Caco-2 (cell line): Measurements from ENCODE around the gene SRD5A1. TPM values are rescaled to one million over a fixed set of nuclear protein-coding genes. Genes with fewer than 3 reads are reported as not detected.

Experiments used
- BruUV-seq: library from RNA; stranded (reverse); fragments of 400-500 nt; replicated peaks from 2 replicates; lab custom pipeline; 2021; lab: Mats Ljungman, UMichigan
- CTCF ChIA-PET: fragments of 300-600 bp; sonication (Branson Sonifier 250); formaldehyde crosslinking; loops from one replicate; lab custom pipeline; 2022; ENCODE audit warnings: antibody characterized with exemption; lab: Charles Lee
- POLR2A ChIA-PET: fragments of 300-600 bp; sonication (Branson Sonifier 250); formaldehyde crosslinking; loops from one replicate; lab custom pipeline; 2022; ENCODE audit warnings: antibody characterized with exemption; lab: Charles Lee
- DNase-seq, 2 experiments: peaks; one replicate each; pipeline versions ENCODE4 v3.0.0 to v3.0.0-alpha.2; 2020 to 2022
- H3K27me3 ChIP-seq: replicated peaks from 2 replicates; pipeline ENCODE4 v1.6.0; 2011; ENCODE audit warnings: low read length; ENCODE audit not compliant: control insufficient read depth, insufficient read depth
- H3K36me3 ChIP-seq: 2 replicates; pipeline ENCODE4 v1.5.1; 2011; ENCODE audit warnings: low read length; ENCODE audit not compliant: control insufficient read depth, insufficient read depth
- H3K4me1 ChIP-seq: fragments of 250-450 bp; sonication (Bioruptor Pico); 2 replicates; pipeline ENCODE4 v1.5.1; 2020; ENCODE audit warnings: mild to moderate bottlenecking
- H3K4me3 ChIP-seq: 2 replicates; pipeline ENCODE4 v1.5.1; 2011; ENCODE audit warnings: low read depth, mild to moderate bottlenecking, control low read depth, low read length
- H3K9me3 ChIP-seq: fragments of 250-450 bp; sonication (Bioruptor Pico); 2 replicates; pipeline ENCODE4 v1.5.1; 2020; ENCODE audit warnings: mild to moderate bottlenecking, moderate library complexity
- H3K27ac Mint-ChIP-seq: one replicate; pipeline ENCODE4 v1.8.0; 2022; ENCODE audit warnings: mixed read lengths; ENCODE audit not compliant: unreplicated experiment
- H3K27me3 Mint-ChIP-seq: one replicate; pipeline ENCODE4 v1.8.0; 2022; ENCODE audit warnings: mixed read lengths; ENCODE audit not compliant: insufficient read depth, unreplicated experiment
- H3K36me3 Mint-ChIP-seq: one replicate; pipeline ENCODE4 v1.8.0; 2022; ENCODE audit warnings: mild to moderate bottlenecking, mixed read lengths; ENCODE audit not compliant: insufficient read depth, unreplicated experiment
- H3K4me1 Mint-ChIP-seq: one replicate; pipeline ENCODE4 v1.8.0; 2022; ENCODE audit warnings: low read depth, mixed read lengths; ENCODE audit not compliant: unreplicated experiment
- H3K4me3 Mint-ChIP-seq: one replicate; pipeline ENCODE4 v1.8.0; 2022; ENCODE audit warnings: mild to moderate bottlenecking, moderate library complexity, mixed read lengths; ENCODE audit not compliant: unreplicated experiment
- H3K9me3 Mint-ChIP-seq: one replicate; pipeline ENCODE4 v1.8.0; 2022; ENCODE audit warnings: mixed read lengths; ENCODE audit not compliant: unreplicated experiment
- intact Hi-C: fragments of 100-400 bp; cut with micrococcal nuclease; formaldehyde crosslinking; loops from one replicate; pipeline ENCODE4 v1.10.0; 2022; ENCODE audit not compliant: unreplicated experiment
- total RNA-seq: library from RNA; stranded (reverse); gene quantifications from 2 replicates; pipeline ENCODE4 v1.2.3, GENCODE V29; 2022
- TF ChIP-seq, protein P1 (sequence below), 2 experiments: fragments of 200-600 bp in 1 of 2; IDR thresholded peaks; 1 replicate in 1 of 2; 2 replicates in 1 of 2; pipeline versions ENCODE4 v1.5.1 to v1.8.0; 2011 to 2022; ENCODE audit warnings: antibody characterized with exemption in 1 of 2, control low read depth in 1 of 2, inconsistent platforms in 1 of 2, low read depth in 1 of 2, low read length in 1 of 2, mild to moderate bottlenecking in 1 of 2, moderate library complexity in 1 of 2; ENCODE audit not compliant: insufficient read depth in 1 of 2, severe bottlenecking in 1 of 2, unreplicated experiment in 1 of 2

Gene SRD5A1
- total RNA-seq, 1 experiment from 2014 or later, result 19.4 TPM

DNA sequence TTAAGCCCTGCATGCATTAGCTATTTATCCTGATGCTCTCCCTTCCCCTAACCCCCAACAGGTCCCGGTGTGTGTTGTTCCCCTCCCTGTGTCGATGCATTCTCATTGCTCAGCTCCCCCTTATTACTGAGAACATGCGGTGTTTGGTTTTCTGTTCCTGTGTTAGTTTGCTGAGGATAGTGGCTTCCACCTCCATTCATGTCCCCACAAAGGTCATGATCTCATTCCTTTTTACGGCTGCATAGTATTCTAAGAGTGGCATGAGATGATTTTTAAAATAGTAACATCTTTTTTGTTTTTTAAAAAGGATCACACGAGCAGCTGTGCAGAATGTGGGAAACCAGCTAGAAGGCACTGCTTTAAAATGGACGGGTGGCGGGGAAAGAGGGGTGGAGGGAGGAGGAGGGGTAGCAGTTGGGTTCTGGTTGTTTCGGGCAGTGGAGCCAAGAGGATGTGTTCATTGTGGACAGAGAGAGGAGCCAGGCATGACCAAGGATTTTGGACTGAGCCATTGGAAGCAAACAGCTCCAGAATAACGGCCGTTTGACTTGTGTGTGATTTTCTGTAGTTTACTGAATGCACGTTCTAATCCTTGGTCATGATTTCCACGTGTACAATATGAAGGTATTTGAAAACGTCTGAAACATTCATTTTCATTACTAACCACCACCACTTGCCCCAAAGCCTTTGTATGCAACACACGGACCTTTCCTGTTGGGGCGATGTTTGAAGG is 78.3 kb downstream of the SRD5A1 start:
- intact Hi-C loops, result loop anchor here (2.0 kb wide), 1 partner anchor 33 kb away; no protein-coding TSS in a partner anchor
- CTCF ChIA-PET, result no interaction called here

GRCh38 chr5:6712142-6712576 is 78.9 kb downstream of the SRD5A1 start:
- Histone ChIP-seq H3K36me3 (peaks cover 2% of the 10 kb centered on the region; the same call in 1 of the 2 replicates), H3K4me1 (peaks cover 16% of the 10 kb centered on the region), H3K9me3 (no peaks in the 10 kb centered on the region), H3K4me3 (peak overlapping the region; percentile 92), H3K27me3 (no peaks in the 10 kb centered on the region)
- TSS peak; percentile 86 for BruUV-seq
- Mint-ChIP-seq H3K27ac (peak overlapping the region; percentile 86), H3K4me3 (peak overlapping the region; percentile 80), H3K9me3 (no peaks in the 10 kb centered on the region), H3K36me3 (peaks cover 8% of the 10 kb centered on the region), H3K4me1 (peaks cover 20% of the 10 kb centered on the region), H3K27me3 (peaks cover under 1% of the 10 kb centered on the region)
- TF ChIP-seq, protein P1, sequence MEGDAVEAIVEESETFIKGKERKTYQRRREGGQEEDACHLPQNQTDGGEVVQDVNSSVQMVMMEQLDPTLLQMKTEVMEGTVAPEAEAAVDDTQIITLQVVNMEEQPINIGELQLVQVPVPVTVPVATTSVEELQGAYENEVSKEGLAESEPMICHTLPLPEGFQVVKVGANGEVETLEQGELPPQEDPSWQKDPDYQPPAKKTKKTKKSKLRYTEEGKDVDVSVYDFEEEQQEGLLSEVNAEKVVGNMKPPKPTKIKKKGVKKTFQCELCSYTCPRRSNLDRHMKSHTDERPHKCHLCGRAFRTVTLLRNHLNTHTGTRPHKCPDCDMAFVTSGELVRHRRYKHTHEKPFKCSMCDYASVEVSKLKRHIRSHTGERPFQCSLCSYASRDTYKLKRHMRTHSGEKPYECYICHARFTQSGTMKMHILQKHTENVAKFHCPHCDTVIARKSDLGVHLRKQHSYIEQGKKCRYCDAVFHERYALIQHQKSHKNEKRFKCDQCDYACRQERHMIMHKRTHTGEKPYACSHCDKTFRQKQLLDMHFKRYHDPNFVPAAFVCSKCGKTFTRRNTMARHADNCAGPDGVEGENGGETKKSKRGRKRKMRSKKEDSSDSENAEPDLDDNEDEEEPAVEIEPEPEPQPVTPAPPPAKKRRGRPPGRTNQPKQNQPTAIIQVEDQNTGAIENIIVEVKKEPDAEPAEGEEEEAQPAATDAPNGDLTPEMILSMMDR (IDR thresholded peaks at IDR 0.05; ENCODE audit: insufficient read depth in 1 of 2, low read depth in 1 of 2, low read length in 1 of 2, severe bottlenecking in 1 of 2, unreplicated experiment in 1 of 2), result no peak
- peak; percentile 56 to 57 for DNase-seq
- ChIA-PET POLR2A (interaction anchor here (0.8 to 0.9 kb wide), 2 partner anchors 79 to 85 kb away, joined by 4 to 9 read pairs; partner anchors contain the start of gene NSUN2), CTCF (no interaction called here)
- intact Hi-C loops, result loop anchor here (2.0 kb wide), 1 partner anchor 33 kb away; no protein-coding TSS in a partner anchor

More for the DNA sequence above, 78.3 kb downstream of the SRD5A1 start:
- peaks cover 3% of the 10 kb centered on the region for H3K27me3 Mint-ChIP-seq
- Histone ChIP-seq H3K9me3 (no peaks in the 10 kb centered on the region), H3K4me3 (peak overlapping the region; percentile 92), H3K4me1 (peaks cover 16% of the 10 kb centered on the region), H3K36me3 (0 out of 2 replicates have a peak, but pooled peaks cover under 1% of the 10 kb centered on the region), H3K27me3 (no peaks in the 10 kb centered on the region)
- no peak for DNase-seq
- POLR2A ChIA-PET, result interaction anchor here (0.8 kb wide), 1 partner anchor 79 kb away, joined by 9 read pairs; the partner anchor contains the start of gene NSUN2
- H3K36me3 Mint-ChIP-seq, result peaks cover 8% of the 10 kb centered on the region
- peaks cover 16% of the 10 kb centered on the region for H3K4me1 Mint-ChIP-seq
- no peaks in the 10 kb centered on the region for H3K9me3 Mint-ChIP-seq
- TF ChIP-seq, protein P1 (IDR thresholded peaks at IDR 0.05; ENCODE audit: insufficient read depth in 1 of 2, low read depth in 1 of 2, low read length in 1 of 2, severe bottlenecking in 1 of 2, unreplicated experiment in 1 of 2), result peak in 1 of 2 experiments; percentile 7
- peak overlapping the region; percentile 80 for H3K4me3 Mint-ChIP-seq
- H3K27ac Mint-ChIP-seq, result peak overlapping the region; percentile 86
- BruUV-seq, result no TSS peak

DNA sequence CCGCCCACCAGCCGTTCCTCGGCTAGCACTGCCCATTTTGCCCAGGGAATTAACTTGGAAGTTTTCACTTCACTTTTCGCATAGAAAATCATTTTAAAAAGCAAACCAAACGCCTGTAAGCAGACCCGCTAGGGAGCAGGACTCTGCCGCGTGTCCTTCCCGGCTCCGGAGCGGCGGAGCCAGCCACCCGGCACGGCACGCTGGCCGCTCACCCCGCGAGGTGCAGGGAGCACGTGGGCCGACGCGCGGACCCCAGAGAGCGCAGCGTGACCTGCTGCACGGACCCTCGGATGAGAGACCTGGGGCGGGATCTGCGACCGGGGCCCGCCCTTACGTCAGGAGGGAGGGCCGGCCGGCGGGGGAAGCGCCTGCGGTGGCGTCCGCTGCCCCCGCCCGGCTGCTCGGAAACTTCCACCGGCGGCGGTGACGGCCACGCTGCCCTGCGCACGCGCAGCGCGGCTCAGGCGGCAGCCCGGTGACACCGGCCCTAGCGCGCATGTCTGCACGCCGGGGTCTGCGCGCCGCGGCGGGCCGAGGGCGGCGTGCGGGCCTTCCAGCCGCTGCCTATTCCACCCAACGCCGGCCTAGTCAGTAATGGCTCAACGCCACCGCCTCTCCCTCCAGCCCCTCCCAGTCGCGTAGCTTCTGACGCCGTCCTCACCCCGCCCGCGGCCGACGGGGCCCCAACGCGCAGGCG is 79.5 kb downstream of the SRD5A1 start:
- TF ChIP-seq, protein P1 (IDR thresholded peaks at IDR 0.05; ENCODE audit: insufficient read depth in 1 of 2, low read depth in 1 of 2, low read length in 1 of 2, severe bottlenecking in 1 of 2, unreplicated experiment in 1 of 2), result no peak
- peak; percentile 96 to 98 for DNase-seq
- peak overlapping the region; percentile 80 for H3K4me3 Mint-ChIP-seq
- no TSS peak for BruUV-seq
- peaks cover 8% of the 10 kb centered on the region for H3K36me3 Mint-ChIP-seq
- no peaks in the 10 kb centered on the region for H3K27me3 Mint-ChIP-seq
- H3K9me3 ChIP-seq, result no peaks in the 10 kb centered on the region
- H3K36me3 ChIP-seq, result peaks cover 2% of the 10 kb centered on the region; the same call in 1 of the 2 replicates
- peak overlapping the region; percentile 86 for H3K27ac Mint-ChIP-seq
- H3K27me3 ChIP-seq, result no peaks in the 10 kb centered on the region
- peak overlapping the region; percentile 92 for H3K4me3 ChIP-seq
- peaks cover 16% of the 10 kb centered on the region for H3K4me1 ChIP-seq
- H3K4me1 Mint-ChIP-seq, result peaks cover 20% of the 10 kb centered on the region
- CTCF ChIA-PET, result no interaction called here
- POLR2A ChIA-PET, result interaction anchor here (0.8 to 1.0 kb wide), 3 partner anchors 80 to 86 kb away, joined by 4 to 13 read pairs (median 9); partner anchors contain the start of genes NSUN2 and SRD5A1
- intact Hi-C loops, result loop anchor here (1.0 to 2.0 kb wide), 2 partner anchors 32 to 79 kb away; partner anchors contain the start of genes NSUN2 and SRD5A1
- H3K9me3 Mint-ChIP-seq, result no peaks in the 10 kb centered on the region
